CD4-positive, CD25-positive, alpha-beta regulatory T cell (primary cell): Measurements from ENCODE around the gene CCNL2. TPM values are rescaled to one million over a fixed set of nuclear protein-coding genes. Genes with fewer than 3 reads are reported as not detected.

Experiments used
- ATAC-seq, 2 donors: fragments of 150-1000 bp; cut with Tn5 transposase; one replicate each; pipeline ENCODE4 v1.10.0; 2021; ENCODE audit warnings: low read depth in 2 of 2, moderate number of reproducible peaks in 2 of 2, moderate library complexity in 1 of 2
- DNase-seq, 3 donors: peaks; one replicate each; pipeline versions ENCODE4 v3.0.0 to v3.0.0-alpha.2; 2012 to 2022; ENCODE audit warnings: mixed read lengths in 1 of 3
- H3K27ac ChIP-seq: one replicate; pipeline ENCODE4 v1.7.0; 2013; ENCODE audit warnings: mild to moderate bottlenecking, low read length; ENCODE audit not compliant: insufficient read depth, poor library complexity, severe bottlenecking
- H3K27me3 ChIP-seq: one replicate; pipeline ENCODE4 v1.7.0; 2013; ENCODE audit warnings: low read length; ENCODE audit not compliant: control insufficient read depth, insufficient read depth
- H3K36me3 ChIP-seq: one replicate; pipeline ENCODE4 v1.7.0; 2013; ENCODE audit warnings: mild to moderate bottlenecking, low read length, moderate library complexity; ENCODE audit not compliant: control insufficient read depth, insufficient read depth
- H3K4me1 ChIP-seq: 2 replicates; pipeline ENCODE4 v1.7.0; 2013; ENCODE audit warnings: mild to moderate bottlenecking, low read length; ENCODE audit not compliant: insufficient read depth, control insufficient read depth, poor library complexity, severe bottlenecking
- H3K4me3 ChIP-seq: one replicate; pipeline ENCODE4 v1.7.0; 2013; ENCODE audit warnings: low read depth, mild to moderate bottlenecking, low read length, moderate library complexity
- H3K9me3 ChIP-seq, 2 experiments: 1 replicate in 1 of 2; 2 replicates in 1 of 2; pipeline ENCODE4 v1.7.0; 2013; ENCODE audit warnings: low read length in 2 of 2, mild to moderate bottlenecking in 1 of 2, moderate library complexity in 1 of 2; ENCODE audit not compliant: control insufficient read depth in 2 of 2
- H3K27ac Mint-ChIP-seq, 3 donors: one replicate each; pipeline ENCODE4 v1.8.0; 2020 to 2022; ENCODE audit warnings: mild to moderate bottlenecking in 3 of 3, mixed read lengths in 3 of 3, moderate library complexity in 2 of 3
- H3K27me3 Mint-ChIP-seq: one replicate; pipeline ENCODE4 v1.8.0; 2022; ENCODE audit warnings: mild to moderate bottlenecking, mixed read lengths
- H3K36me3 Mint-ChIP-seq: one replicate; pipeline ENCODE4 v1.8.0; 2020; ENCODE audit warnings: mixed read lengths
- H3K4me1 Mint-ChIP-seq, 4 donors: one replicate each; pipeline ENCODE4 v1.8.0; 2020 to 2022; ENCODE audit warnings: mixed read lengths in 4 of 4, mild to moderate bottlenecking in 1 of 4
- H3K4me3 Mint-ChIP-seq, 4 donors: one replicate each; pipeline ENCODE4 v1.8.0; 2020 to 2022; ENCODE audit warnings: mild to moderate bottlenecking in 4 of 4, mixed read lengths in 4 of 4, moderate library complexity in 3 of 4
- H3K9me3 Mint-ChIP-seq, 7 donors: one replicate each; pipeline ENCODE4 v1.8.0; 2020 to 2022; ENCODE audit warnings: mixed read lengths in 7 of 7, mild to moderate bottlenecking in 3 of 7, moderate library complexity in 2 of 7
- polyA plus RNA-seq, 4 donors: library from polyadenylated mRNA; unstranded; fragments of 300-500 nt; fragmentation: Illumina TruSeq; gene quantifications; one replicate each; pipeline ENCODE4 v1.2.3, GENCODE V29; 2021
- total RNA-seq: library from RNA; stranded (reverse); gene quantifications from one replicate; pipeline ENCODE4 v1.2.3, GENCODE V29; 2022

Gene CCNL2
- total and polyA plus RNA-seq, 5 donors from 2014 or later = 17.6 to 287 (median 21.6) TPM

- Mint-ChIP-seq H3K4me3 (peak overlapping the region in 1 of 4 donors; percentile 0), H3K27me3 (peaks cover 22% of the 10 kb centered on the region), H3K27ac (no peak overlapping the region), H3K4me1 (peaks cover 0 to 3% (median 1%) of the 10 kb centered on the region in 4 donors), H3K36me3 (no peaks in the 10 kb centered on the region), H3K9me3 (no peaks in the 10 kb centered on the region)
- H3K4me3 ChIP-seq = no peak overlapping the region
- ATAC-seq = no peak
- H3K27me3 ChIP-seq = no peaks in the 10 kb centered on the region
- no peak overlapping the region for H3K27ac ChIP-seq
- H3K4me1 ChIP-seq = peaks cover 7% of the 10 kb centered on the region
- no peaks in the 10 kb centered on the region for H3K9me3 ChIP-seq
- DNase-seq = no peak
- H3K36me3 ChIP-seq = no peaks in the 10 kb centered on the region
Measured at GRCh38 chr1:1361233-1361981, 37.7 kb downstream of the CCNL2 start.

GRCh38 chr1:1360506-1361169 lies 38.5 kb downstream of the CCNL2 start:
- Histone ChIP-seq H3K36me3 (no peaks in the 10 kb centered on the region), H3K9me3 (no peaks in the 10 kb centered on the region), H3K27me3 (no peaks in the 10 kb centered on the region), H3K27ac (no peak overlapping the region), H3K4me1 (peaks cover 8% of the 10 kb centered on the region), H3K4me3 (no peak overlapping the region)
- Mint-ChIP-seq H3K36me3 (no peaks in the 10 kb centered on the region), H3K4me1 (peaks cover 0 to 3% (median 1%) of the 10 kb centered on the region in 4 donors), H3K4me3 (peak overlapping the region in 1 of 4 donors; percentile 0), H3K9me3 (no peaks in the 10 kb centered on the region), H3K27ac (no peak overlapping the region), H3K27me3 (peaks cover 22% of the 10 kb centered on the region)
- no peak for ATAC-seq
- no peak for DNase-seq

DNA sequence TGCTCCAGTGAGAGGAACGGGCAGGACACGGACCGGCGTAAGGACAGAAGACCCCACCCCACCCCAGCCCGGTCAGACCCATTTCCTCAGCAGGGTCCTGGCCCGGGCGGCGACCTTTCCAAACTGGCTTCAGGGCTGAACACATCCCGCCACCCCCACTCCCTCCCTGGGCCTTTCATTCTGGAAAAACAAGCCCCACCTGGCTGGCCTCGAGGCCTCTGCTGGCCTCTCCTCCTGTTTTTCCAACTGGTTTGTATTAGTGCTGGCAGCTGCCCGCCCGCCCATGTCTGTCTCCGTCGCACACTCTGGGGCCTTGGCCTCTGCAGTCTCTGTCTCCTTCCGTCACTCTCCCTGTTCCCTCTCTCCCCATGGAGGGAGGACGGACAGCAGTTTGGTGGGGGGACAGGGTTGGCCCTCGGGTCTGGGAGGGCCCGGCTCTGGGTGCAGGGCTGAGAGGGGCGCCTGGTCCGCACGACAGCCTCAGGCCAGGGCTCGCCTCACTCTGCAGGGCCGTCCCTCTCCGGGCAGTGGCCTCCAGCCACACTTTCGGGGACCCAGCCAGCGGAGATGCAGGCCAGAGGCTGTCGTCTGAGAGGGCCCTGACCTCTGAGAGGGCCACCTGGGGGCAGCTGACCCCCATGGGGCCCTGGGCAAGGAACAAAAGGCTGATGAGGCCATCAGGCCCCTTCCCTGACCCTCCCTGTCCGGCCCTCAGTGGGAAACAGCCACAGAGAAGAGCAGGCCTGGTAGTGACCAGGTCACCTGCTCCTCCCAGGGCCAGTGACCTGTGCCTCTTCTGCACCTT lies 39.3 kb downstream of the CCNL2 start:
- H3K4me1 Mint-ChIP-seq = peaks cover 0 to 3% (median 1%) of the 10 kb centered on the region in 4 donors
- H3K27ac Mint-ChIP-seq = peak overlapping the region in 1 of 3 donors; percentile 67
- peaks cover 22% of the 10 kb centered on the region for H3K27me3 Mint-ChIP-seq
- H3K4me3 ChIP-seq = no peak overlapping the region
- H3K36me3 ChIP-seq = no peaks in the 10 kb centered on the region
- no peak for ATAC-seq
- H3K27me3 ChIP-seq = no peaks in the 10 kb centered on the region
- no peak for DNase-seq
- peaks cover 16% of the 10 kb centered on the region for H3K4me1 ChIP-seq
- H3K27ac ChIP-seq = no peak overlapping the region
- H3K36me3 Mint-ChIP-seq = no peaks in the 10 kb centered on the region
- no peak overlapping the region for H3K4me3 Mint-ChIP-seq
- H3K9me3 ChIP-seq = no peaks in the 10 kb centered on the region
- no peaks in the 10 kb centered on the region for H3K9me3 Mint-ChIP-seq

GRCh38 chr1:1359308-1359663 lies 39.8 kb downstream of the CCNL2 start:
- H3K9me3 ChIP-seq = no peaks in the 10 kb centered on the region
- no peaks in the 10 kb centered on the region for H3K36me3 Mint-ChIP-seq
- H3K36me3 ChIP-seq = no peaks in the 10 kb centered on the region
- no peaks in the 10 kb centered on the region for H3K27me3 ChIP-seq
- no peaks in the 10 kb centered on the region for H3K9me3 Mint-ChIP-seq
- H3K4me3 Mint-ChIP-seq = no peak overlapping the region
- peaks cover 22% of the 10 kb centered on the region for H3K27me3 Mint-ChIP-seq
- H3K27ac ChIP-seq = no peak overlapping the region
- H3K4me3 ChIP-seq = no peak overlapping the region
- peaks cover 0 to 4% (median 1%) of the 10 kb centered on the region in 4 donors for H3K4me1 Mint-ChIP-seq
- ATAC-seq (no peak), DNase-seq (no peak)
- peaks cover 21% of the 10 kb centered on the region for H3K4me1 ChIP-seq
- peak overlapping the region in 1 of 3 donors; percentile 67 for H3K27ac Mint-ChIP-seq

DNA sequence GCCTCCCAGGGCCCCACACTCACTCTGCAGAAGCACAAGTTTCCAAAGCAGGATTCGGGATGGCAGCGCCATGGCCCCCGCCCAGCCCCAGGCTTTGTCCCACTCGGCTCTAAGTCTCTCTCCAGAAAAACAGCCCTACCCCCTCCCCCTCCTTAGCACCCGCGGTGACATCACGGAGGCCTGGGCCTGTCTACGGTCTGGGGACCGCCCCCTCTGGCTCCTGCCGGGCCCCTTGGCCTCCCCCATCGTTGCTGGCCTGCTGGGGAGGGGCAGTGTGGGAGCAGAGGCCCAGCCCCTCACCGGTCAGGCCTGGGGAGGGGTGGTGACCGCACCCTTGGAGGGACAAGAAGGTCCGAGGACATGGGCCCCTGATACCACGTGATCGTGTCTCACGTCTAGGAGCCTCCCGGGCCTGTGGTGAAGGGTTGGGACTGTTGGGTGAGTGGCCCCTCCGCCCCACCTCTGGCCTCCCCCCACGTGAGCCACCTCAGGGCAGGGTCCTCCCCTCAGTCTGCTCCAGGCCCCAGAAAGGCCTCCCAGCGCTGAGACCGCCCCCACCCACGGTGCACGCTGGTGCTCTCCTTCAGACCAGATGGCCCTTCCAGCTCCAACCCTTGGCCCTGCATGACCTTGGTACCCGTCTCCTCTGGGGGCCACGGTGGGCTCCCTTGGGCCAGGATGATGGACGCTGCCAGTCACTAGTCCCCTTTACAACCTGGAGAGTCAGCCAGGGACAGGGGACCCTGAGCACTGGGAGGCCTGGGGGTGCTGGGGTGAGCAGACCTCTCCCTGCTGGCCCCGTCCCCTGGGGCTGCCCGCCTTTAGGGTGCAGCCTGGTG lies 40.5 kb downstream of the CCNL2 start, which contains the start of gene MXRA8:
TSS of gene MXRA8 (minus strand) at position 123 of the 839 bp plus-strand sequence. CDS start at position 72, 51 bp downstream.
- Mint-ChIP-seq H3K27me3 (peaks cover 22% of the 10 kb centered on the region), H3K4me3 (peak within 1 kb of the TSS in 1 of 4 donors; percentile 63), H3K4me1 (peaks cover 0 to 8% (median 1%) of the 10 kb centered on the region in 4 donors), H3K27ac (peak within 1 kb of the TSS in 1 of 3 donors; percentile 67), H3K9me3 (no peaks in the 10 kb centered on the region), H3K36me3 (no peaks in the 10 kb centered on the region)
- Histone ChIP-seq H3K4me1 (peaks cover 28% of the 10 kb centered on the region), H3K27ac (no peak within 1 kb of the TSS), H3K4me3 (no peak within 1 kb of the TSS), H3K9me3 (no peaks in the 10 kb centered on the region), H3K36me3 (no peaks in the 10 kb centered on the region), H3K27me3 (no peaks in the 10 kb centered on the region)
- ATAC-seq (no peak), DNase-seq (no peak)

DNA sequence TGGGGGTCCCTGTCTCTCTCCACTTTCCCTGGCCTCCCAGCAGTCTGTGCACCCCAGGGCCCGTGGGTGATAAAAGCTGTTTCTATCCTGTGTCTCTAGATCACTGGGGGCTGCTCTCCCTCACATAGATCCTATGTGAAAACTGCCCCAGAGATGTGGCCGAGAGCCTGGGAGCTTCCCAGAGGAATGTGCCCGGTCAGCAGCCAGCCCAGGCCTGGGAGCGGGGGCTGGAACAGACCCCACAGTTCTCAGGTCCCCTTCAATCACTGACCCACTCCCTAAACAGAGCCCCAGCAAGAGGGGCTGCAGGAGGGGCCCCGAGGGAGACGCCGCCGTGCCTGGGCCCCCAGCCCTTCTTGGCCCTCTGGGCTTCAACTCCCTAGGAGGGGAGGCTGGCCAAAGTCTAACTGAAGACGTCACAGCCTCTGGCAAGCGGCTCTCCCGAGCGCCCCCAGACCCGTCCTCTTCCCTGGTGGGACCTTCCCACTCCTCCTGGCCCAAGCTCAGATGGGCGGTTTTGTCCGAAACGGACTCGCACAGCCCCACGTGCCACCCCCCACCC lies 41.2 kb downstream of the CCNL2 start:
- no peaks in the 10 kb centered on the region for H3K36me3 ChIP-seq
- peaks cover 22% of the 10 kb centered on the region for H3K27me3 Mint-ChIP-seq
- H3K27ac ChIP-seq = no peak overlapping the region
- peaks cover 29% of the 10 kb centered on the region for H3K4me1 ChIP-seq
- H3K27me3 ChIP-seq = no peaks in the 10 kb centered on the region
- ATAC-seq = no peak
- no peaks in the 10 kb centered on the region for H3K9me3 Mint-ChIP-seq
- no peak for DNase-seq
- peak overlapping the region in 1 of 4 donors; percentile 63 for H3K4me3 Mint-ChIP-seq
- H3K4me3 ChIP-seq = no peak overlapping the region
- peaks cover 0 to 12% (median 1%) of the 10 kb centered on the region in 4 donors for H3K4me1 Mint-ChIP-seq
- H3K27ac Mint-ChIP-seq = no peak overlapping the region
- H3K36me3 Mint-ChIP-seq = no peaks in the 10 kb centered on the region
- H3K9me3 ChIP-seq = no peaks in the 10 kb centered on the region
